GM19372 (cell line): ENCODE results near the gene AGBL3.
"Not testable (repeated sequence)": the region's sequence is repeated elsewhere in the genome, so short reads cannot be mapped to it uniquely, and the experiment has no call there.

Experiments used
- ATAC-seq: cut with Tn5 transposase; IDR thresholded peaks from one replicate; pipeline ENCODE4 v1.9.1; 2021; ENCODE audit warnings: mild to moderate bottlenecking, low read depth, moderate library complexity; ENCODE audit not compliant: unreplicated experiment

AGBL3 gene

DNA sequence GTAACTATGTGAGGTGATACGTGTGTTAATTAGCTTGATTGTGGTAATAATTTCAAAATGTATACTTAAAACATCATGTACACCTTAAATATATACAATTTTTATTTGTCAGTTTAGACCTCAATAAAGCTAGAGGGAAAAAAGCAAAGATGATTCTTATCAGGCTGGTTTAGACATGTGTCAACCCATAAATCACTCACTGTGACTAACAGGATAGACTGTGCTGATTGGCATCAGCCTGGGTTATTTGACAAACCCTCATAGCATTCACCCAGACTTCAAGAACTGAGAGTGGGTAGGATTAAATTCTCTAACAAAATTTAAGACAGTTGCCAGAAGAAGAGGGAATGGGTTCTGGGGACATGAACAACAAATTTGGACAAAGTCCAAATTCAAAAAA lies 87.8 kb downstream of the AGBL3 start:
- no peak for ATAC-seq

DNA sequence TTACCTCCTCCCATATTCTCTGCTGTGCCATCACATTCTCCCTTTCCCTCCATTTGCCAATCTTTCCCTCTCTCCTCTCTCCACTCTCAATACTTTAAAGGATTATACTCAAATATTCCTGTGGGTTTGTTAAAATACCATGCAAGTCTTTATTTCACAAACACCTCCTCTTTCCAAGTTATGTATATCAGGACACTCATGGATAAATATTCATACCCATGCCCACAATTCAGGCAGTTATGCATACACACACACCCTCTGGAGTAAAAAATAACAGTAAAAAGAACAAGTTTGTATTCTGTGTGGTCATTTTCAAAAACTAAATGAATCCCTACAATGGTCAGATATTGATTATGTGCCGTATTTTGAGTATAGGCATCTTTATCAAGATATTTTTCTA lies 88.2 kb downstream of the AGBL3 start:
- no peak for ATAC-seq

DNA sequence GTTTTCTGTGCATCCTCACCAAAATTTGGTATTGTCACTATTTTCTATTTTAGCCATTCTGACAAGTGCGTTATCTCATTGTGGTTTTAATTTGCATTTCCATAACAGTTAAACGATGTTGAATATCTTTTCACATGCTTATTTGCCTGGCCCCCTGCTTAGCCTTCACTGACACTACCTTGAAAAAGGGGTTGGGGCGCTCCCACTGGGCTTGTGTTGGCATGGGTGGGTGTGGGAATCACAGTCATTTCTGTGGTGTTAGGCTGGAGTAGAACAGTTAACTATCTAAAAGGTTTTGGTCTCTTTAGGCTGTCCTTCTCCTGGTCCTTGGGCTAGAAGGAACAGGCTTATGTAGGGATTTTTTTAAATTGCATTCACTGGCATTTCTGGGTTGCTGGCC lies 89.4 kb downstream of the AGBL3 start:
- ATAC-seq, result no peak

- ATAC-seq, result no peak
These were observed 90.6 kb downstream of the AGBL3 start for GRCh38 chr7:135076882-135077281.

DNA sequence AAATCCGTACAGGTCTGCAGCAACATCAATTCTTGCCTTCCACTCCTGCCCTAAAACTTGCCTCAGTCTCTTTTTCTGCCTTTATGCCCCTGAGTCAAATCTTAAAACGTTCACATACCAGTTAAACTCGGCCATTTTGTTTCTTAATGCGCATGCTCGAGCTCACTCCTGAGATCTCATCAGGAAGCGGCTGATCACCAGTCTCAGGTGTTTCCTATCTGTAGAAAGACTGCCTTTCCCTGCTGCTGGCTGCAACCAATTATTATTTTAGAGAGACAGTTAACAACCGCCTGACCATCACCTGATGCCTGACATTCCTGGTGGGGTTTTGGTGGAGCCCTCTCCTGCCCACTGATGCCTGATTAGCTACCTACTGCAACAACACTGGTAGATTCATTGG lies 91.3 kb downstream of the AGBL3 start:
- ATAC-seq, result no peak

DNA sequence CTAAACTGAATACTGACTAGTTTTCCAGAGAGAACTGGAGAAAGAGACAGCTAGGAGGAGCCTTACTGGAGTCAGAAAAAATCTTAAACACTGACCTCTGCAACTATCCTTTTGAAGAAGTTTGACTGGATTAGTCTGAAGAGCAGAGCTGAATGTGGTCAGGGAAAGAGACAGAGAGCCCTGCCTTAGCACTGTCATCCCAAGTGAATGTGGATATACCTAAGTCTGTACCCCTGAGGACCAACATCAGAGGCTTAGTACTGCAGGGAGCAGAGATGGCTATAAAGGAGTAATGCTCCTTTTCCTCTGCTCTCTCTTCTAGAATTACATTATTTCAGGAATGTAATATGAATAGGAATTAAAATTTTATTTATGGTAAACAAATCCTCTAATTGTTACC lies 91.7 kb downstream of the AGBL3 start:
- ATAC-seq, result no peak

DNA sequence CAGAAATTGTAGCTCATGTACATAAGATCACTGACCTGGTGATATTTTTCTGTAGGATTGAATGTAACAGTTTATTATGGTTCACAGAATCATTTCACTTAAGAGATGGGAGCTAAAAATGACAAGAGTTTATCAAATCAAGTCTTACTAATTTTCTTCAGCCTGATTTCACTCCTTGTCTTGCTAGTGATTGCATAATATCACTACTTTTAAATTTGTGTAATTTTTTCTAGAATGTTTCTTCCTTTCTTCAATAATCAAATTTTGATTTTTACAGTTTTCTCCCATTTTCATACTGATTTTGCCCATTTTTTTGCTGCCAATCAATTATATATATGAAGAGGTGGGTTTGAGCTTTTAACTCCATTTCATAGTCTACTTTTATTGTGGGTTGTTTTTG lies 92.8 kb downstream of the AGBL3 start:
- ATAC-seq, result no peak

- no peak for ATAC-seq
These were observed 96.7 kb downstream of the AGBL3 start for GRCh38 chr7:135083005-135083404.

DNA sequence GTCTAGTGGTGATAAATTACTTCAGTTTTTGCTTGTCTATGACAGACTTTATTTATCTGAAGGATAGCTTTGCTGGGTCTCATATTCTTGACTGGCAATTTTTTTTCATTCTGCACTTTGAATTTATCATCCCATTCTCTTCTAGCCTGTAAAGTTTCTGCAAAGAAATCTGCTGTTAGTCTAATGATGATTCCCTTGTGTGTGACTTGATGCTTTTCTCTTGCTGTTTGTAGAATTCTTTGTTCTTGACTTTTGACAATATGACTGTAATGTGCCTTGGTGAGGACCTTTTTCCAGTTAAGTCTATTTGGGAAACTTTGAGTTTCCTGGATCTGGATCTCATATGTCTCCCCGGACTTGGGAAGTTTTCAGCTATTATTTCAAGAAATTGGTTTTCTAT lies 102.3 kb downstream of the AGBL3 start:
- ATAC-seq, result no peak

GRCh38 chr7:135091717-135092116 lies 105.4 kb downstream of the AGBL3 start:
- ATAC-seq, result no peak

- ATAC-seq, result no peak
These were observed 108.3 kb downstream of the AGBL3 start for GRCh38 chr7:135094472-135095237.

- no peak for ATAC-seq
These were observed 109.1 kb downstream of the AGBL3 start for GRCh38 chr7:135095450-135095849.

DNA sequence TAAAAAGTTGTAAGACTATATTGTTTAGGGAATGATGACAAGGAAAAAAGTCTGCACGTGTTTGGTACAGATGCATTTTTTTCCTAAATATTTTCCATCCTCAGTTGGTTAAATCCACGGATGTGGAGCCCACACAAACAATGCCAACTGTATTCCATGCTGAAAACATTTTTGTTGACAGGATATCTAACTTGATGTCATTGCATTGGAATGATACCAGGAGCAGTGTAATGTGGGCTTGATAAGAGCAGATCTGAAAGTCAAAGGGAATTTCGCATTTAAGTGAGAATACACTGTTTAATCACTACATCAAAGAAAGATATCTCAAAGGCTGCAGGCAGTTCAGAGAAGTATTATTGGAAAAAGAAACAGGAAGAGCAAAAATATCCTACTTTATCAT lies 112.1 kb downstream of the AGBL3 start:
- ATAC-seq, result no peak

DNA sequence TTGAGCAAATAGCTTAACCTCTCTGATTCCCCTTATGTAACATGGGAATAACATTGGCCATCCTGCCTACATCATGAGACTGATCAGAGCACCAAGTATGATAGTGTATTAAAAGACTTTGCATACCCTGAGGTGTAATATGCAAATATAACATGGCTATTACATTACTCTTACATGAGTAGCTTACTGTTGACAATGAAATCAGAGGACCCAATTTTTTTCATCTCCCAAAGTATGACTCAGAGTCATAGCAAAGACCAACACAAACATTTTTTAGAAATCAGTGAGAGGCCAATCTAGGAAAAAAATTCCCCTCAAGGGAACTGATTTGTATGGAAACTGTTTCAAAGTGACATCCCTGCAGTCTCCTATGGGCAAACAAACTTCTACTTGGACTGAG lies 114.5 kb downstream of the AGBL3 start:
- no peak for ATAC-seq

DNA sequence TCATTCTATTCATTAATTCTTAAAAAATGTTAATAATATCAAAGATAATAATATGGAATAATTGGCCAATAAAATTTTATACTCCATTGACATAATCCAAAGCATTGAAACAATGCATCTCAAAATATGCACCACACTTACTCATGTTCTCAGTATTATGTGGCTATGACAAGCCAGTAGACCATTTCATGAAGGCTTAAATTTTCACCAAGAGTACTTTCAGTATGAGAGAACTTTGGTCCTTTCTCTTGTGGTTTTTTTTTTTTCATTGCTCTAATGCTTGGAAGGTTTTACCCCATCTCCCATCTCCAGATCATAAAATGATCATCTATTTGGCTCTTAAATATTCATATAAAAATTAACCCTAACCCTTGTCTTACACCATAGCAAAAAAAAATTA lies 116.1 kb downstream of the AGBL3 start:
- ATAC-seq, result no peak

DNA sequence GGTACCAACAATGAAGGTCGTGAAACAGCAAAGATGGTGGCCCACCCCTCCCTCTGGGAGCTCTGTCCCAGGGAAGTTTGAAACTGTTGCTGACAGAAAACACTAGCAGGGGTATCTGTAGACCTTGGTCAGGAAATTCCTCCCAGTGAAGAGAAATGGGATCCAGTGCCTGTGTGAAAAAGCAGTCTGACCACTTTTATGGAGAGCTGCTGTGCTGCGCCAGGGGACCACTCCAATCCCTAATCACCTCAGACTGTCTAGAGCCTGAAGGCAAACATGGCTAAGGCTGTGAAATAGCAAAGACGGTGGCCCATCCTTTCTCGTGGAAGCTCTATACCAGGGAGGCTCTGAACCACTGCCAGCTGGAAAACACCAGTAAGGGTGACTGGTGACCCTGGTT lies 123.3 kb downstream of the AGBL3 start:
- ATAC-seq, result no peak

DNA sequence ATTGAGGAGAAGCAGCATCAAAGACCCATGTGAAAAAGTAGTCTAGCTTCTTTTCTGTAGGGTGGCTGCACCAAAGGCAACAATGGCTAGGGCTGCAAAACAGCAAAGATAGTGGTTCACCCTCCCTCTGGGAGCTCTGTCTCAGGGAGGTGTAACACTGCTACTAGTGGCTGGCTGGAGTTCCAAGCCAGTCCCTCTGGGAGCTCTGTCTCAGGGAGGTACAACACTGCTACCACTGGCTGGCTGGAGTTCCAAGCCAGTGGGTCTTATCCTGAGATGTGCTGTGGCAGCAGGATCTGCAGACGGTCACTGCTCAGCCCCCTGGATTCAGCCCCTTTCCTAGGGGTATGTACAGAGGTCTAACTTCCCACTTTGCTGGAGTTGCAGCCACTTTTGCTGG lies 123.7 kb downstream of the AGBL3 start:
- ATAC-seq, result no peak

DNA sequence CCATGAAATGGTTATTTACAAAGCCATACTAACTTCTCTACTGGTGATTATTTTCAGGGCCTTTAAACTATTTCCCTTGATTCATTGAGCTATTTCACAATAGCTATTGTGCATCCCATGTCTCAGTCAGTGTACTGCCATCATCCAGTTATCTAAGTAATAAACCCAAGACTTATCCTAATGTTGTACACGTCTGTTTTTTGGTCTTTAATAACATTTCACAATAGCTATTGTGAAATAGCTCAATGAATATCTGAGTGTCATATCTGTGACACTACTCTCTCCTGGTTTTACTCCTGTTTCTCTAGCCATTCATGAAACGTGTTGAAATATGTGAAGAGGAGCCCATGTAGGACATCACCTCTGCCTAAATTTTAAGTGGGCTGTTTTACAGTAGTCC lies 125.1 kb downstream of the AGBL3 start:
- no peak for ATAC-seq

- ATAC-seq, result no peak
These were observed 128.3 kb downstream of the AGBL3 start for GRCh38 chr7:135114622-135115021.

DNA sequence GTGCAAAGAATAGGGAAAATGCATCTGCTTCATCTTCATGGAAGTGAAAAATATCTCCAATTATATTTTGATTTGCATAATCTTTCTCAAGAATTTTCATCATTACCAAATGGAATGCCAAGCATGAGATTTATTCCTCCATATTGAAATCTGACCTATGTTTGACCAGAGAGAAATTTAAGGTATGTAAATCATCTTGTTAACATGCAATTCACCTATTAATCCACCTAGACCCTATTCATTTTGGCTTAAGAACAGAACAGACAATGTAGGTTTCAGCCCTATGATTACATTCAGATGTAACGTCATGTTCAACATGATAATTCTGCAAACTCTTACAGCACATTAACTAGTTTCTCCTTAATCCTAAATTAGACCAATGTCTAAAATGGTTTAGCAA lies 130.8 kb downstream of the AGBL3 start:
- ATAC-seq, result no peak

- ATAC-seq, result no peak
These were observed 135.6 kb downstream of the AGBL3 start for GRCh38 chr7:135121868-135122267.

DNA sequence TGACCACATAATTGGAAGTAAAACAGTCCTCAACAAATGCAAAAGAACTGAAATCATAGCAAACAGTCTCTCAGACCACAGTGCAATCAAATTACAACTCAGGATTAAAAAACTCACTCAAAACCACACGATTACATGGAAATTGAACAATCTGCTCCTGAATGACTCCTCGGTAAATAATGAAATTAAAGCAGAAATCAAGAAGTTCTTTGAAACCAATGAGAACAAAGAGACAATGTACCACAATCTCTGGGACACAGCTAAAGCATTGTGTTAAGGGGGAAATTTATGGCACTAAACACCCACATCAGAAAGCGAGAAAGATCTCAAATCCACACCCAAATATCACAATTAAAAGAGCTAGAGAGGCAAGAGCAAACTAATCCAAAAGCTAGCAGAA lies 138.3 kb downstream of the AGBL3 start:
- ATAC-seq, result not testable (repeated sequence)

DNA sequence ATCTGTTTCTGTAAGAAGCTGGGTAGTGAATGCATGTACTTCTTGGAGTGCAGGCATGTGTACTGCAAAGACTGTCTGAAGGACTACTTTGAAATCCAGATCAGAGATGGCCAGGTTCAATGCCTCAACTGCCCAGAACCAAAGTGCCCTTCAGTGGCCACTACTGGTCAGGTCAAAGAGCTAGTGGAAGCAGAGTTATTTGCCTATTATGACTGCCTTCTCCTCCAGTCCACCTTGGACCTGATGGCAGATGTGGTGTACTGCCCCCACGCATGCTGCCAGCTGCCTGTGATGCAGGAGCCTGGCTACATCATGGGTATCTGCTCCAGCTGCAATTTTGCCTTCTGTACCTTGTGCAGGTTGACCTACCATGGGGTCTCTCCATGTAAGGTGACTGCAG lies 142.6 kb downstream of the AGBL3 start:
- ATAC-seq, result no peak
